GM21786 (cell line): ENCODE measurements around the gene JTB.

Source experiments
- ATAC-seq: cut with Tn5 transposase; IDR thresholded peaks from one replicate; pipeline ENCODE4 v1.9.1; 2021; ENCODE audit not compliant: unreplicated experiment

Gene JTB

GRCh38 chr1:153956997-153957715 lies 20.3 kb downstream of the JTB start:
- ATAC-seq = no peak

GRCh38 chr1:153954826-153955225 lies 22.6 kb downstream of the JTB start:
- no peak for ATAC-seq

- no peak for ATAC-seq
These were observed 23.6 kb downstream of the JTB start for GRCh38 chr1:153953859-153954365.

- no peak for ATAC-seq
These were observed 25.7 kb downstream of the JTB start for GRCh38 chr1:153951801-153952200.

GRCh38 chr1:153951183-153951582 lies 26.3 kb downstream of the JTB start:
- ATAC-seq = no peak

GRCh38 chr1:153946622-153947241 lies 30.7 kb downstream of the JTB start, which contains the start of gene DENND4B:
Gene DENND4B, minus strand, starts transcription at chr1:153946718. Its CDS starts 2,344 bp downstream, at chr1:153944374.
- peak; percentile 54 for ATAC-seq

GRCh38 chr1:153945795-153946621 lies 31.5 kb downstream of the JTB start:
- ATAC-seq = peak; percentile 75

- ATAC-seq = peak; percentile 6
These were observed 32.2 kb downstream of the JTB start for GRCh38 chr1:153945131-153945794.

GRCh38 chr1:153944827-153945117 lies 32.7 kb downstream of the JTB start:
- no peak for ATAC-seq

- ATAC-seq = no peak
These were observed 33.3 kb downstream of the JTB start for GRCh38 chr1:153944005-153944826.

GRCh38 chr1:153942766-153943549 lies 34.5 kb downstream of the JTB start:
- no peak for ATAC-seq

GRCh38 chr1:153941826-153942725 lies 35.4 kb downstream of the JTB start:
- no peak for ATAC-seq

- ATAC-seq = no peak
These were observed 36.7 kb downstream of the JTB start for GRCh38 chr1:153940756-153941155.

GRCh38 chr1:153939476-153939875 lies 38.0 kb downstream of the JTB start:
- ATAC-seq = no peak

- ATAC-seq = no peak
These were observed 38.5 kb downstream of the JTB start for GRCh38 chr1:153938996-153939395.

- ATAC-seq = no peak
These were observed 40.1 kb downstream of the JTB start for GRCh38 chr1:153937331-153937730.

GRCh38 chr1:153936011-153936802 lies 41.3 kb downstream of the JTB start:
- ATAC-seq = no peak

- no peak for ATAC-seq
These were observed 42.7 kb downstream of the JTB start for GRCh38 chr1:153934746-153935145.
